Measurements from ENCODE around the gene SEPTIN11.

DNA sequence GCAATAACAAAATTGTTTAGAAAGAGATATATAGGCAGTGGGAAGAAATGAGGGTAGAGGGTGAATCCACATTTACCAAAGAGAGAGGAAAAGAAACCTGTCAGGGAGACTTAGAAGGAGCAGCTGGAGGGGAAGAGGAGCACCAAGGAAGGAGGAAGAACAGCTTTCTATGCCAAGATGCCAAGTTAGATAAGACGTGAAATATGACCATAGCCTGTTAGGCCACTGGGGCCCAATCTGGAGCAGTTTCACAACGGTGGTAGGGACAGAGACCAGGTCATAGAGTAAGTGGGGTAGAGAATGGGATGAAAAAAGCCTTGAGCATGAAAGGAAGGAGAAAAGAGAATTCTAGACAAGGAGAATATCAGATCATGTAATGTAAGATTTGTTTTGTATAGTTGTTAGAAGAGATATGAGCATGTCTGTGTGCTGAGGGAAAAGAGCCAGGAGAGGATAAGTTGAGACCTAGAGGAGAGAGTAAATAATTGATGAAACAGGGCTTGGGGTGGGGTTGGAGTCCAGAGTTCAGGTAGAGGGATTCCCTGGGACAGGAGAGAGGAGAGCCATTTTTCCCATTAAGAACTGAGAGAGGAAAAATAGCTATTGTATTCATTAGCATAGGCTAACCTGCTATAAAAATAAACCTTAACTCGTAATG is 47.2 kb upstream of the SEPTIN11 start:
- TF ChIP-seq, protein P1, sequence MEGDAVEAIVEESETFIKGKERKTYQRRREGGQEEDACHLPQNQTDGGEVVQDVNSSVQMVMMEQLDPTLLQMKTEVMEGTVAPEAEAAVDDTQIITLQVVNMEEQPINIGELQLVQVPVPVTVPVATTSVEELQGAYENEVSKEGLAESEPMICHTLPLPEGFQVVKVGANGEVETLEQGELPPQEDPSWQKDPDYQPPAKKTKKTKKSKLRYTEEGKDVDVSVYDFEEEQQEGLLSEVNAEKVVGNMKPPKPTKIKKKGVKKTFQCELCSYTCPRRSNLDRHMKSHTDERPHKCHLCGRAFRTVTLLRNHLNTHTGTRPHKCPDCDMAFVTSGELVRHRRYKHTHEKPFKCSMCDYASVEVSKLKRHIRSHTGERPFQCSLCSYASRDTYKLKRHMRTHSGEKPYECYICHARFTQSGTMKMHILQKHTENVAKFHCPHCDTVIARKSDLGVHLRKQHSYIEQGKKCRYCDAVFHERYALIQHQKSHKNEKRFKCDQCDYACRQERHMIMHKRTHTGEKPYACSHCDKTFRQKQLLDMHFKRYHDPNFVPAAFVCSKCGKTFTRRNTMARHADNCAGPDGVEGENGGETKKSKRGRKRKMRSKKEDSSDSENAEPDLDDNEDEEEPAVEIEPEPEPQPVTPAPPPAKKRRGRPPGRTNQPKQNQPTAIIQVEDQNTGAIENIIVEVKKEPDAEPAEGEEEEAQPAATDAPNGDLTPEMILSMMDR (IDR thresholded peaks at IDR 0.05), result no peak
- TF ChIP-seq POLR2A (IDR thresholded peaks at IDR 0.05), result no peak
- TF ChIP-seq POLR2AphosphoS5 (IDR thresholded peaks at IDR 0.05; ENCODE audit: insufficient read depth in 1 of 2, low read depth in 1 of 2), result no peak
